NT2/D1 (cell line): ENCODE measurements around the gene SV2B.
"Not testable (repeated sequence)": the region's sequence is repeated elsewhere in the genome, so short reads cannot be mapped to it uniquely, and the experiment has no call there.

Source experiments
- DNase-seq: peaks from one replicate; pipeline ENCODE4 v3.0.0-alpha.2; 2011; ENCODE audit warnings: low read depth, low spot score
- H3K27me3 ChIP-seq: 2 replicates; pipeline ENCODE4 v1.6.0; 2011; ENCODE audit warnings: mild to moderate bottlenecking; ENCODE audit not compliant: insufficient read length, insufficient read depth
- H3K36me3 ChIP-seq: 2 replicates; pipeline ENCODE4 v1.6.1; 2011; ENCODE audit warnings: mild to moderate bottlenecking, low read length, mixed read lengths; ENCODE audit not compliant: insufficient read depth, insufficient read length
- H3K4me1 ChIP-seq: 2 replicates; pipeline ENCODE4 v1.5.1; 2011; ENCODE audit not compliant: insufficient read depth, insufficient read length
- H3K4me3 ChIP-seq: 2 replicates; pipeline ENCODE4 v1.5.1; 2011; ENCODE audit warnings: low read depth; ENCODE audit not compliant: insufficient read length
- H3K9ac ChIP-seq: 2 replicates; pipeline ENCODE4 v1.6.0; 2011; ENCODE audit warnings: low read depth; ENCODE audit not compliant: insufficient read length
- H3K9me3 ChIP-seq: 2 replicates; pipeline ENCODE4 v1.5.1; 2011; ENCODE audit warnings: mild to moderate bottlenecking, low read length; ENCODE audit not compliant: insufficient read depth
- SUZ12 ChIP-seq: IDR thresholded peaks from 2 replicates; pipeline ENCODE4 v1.6.1; 2011; ENCODE audit not compliant: insufficient read length, insufficient read depth; ENCODE audit errors: extremely low read depth
- YY1 ChIP-seq: IDR thresholded peaks from 2 replicates; pipeline ENCODE4 v1.6.1; 2011; ENCODE audit not compliant: insufficient read length, insufficient read depth
- ZNF274 ChIP-seq: IDR thresholded peaks from 2 replicates; pipeline ENCODE4 v1.6.1; 2011; ENCODE audit warnings: mild to moderate bottlenecking, low read depth, low read length

Gene SV2B

GRCh38 chr15:91077029-91077428 lies 23.0 kb upstream of the SV2B start:
- no peaks in the 10 kb centered on the region for H3K36me3 ChIP-seq

GRCh38 chr15:91093866-91094265 lies 6.2 kb upstream of the SV2B start:
- not testable (repeated sequence) for H3K4me1 ChIP-seq, H3K9ac ChIP-seq, DNase-seq, H3K36me3 ChIP-seq, H3K9me3 ChIP-seq, H3K4me3 ChIP-seq
- H3K27me3 ChIP-seq: peaks cover 16% of the 10 kb centered on the region

More at GRCh38 chr15:91077029-91077428, 23.0 kb upstream of the SV2B start:
- DNase-seq: no peak
- H3K9ac ChIP-seq: no peak overlapping the region
- no peaks in the 10 kb centered on the region for H3K4me1 ChIP-seq
- no peak overlapping the region for H3K4me3 ChIP-seq
- peaks cover 9% of the 10 kb centered on the region for H3K27me3 ChIP-seq
- no peak for TF ChIP-seq YY1
- no peak for TF ChIP-seq SUZ12
- TF ChIP-seq ZNF274: no peak
- no peaks in the 10 kb centered on the region for H3K9me3 ChIP-seq

GRCh38 chr15:91098451-91098850 lies 1.6 kb upstream of the SV2B start:
- DNase-seq: no peak
- H3K4me1 ChIP-seq: peaks cover 7% of the 10 kb centered on the region
- peaks cover 61% of the 10 kb centered on the region for H3K27me3 ChIP-seq
- H3K9me3 ChIP-seq: no peaks in the 10 kb centered on the region
- H3K9ac ChIP-seq: no peak overlapping the region
- no peak for TF ChIP-seq ZNF274
- no peak for TF ChIP-seq YY1
- TF ChIP-seq SUZ12: no peak
- H3K4me3 ChIP-seq: no peak overlapping the region
- no peaks in the 10 kb centered on the region for H3K36me3 ChIP-seq

- Histone ChIP-seq H3K9ac (peak overlapping the region; percentile 51), H3K36me3 (no peaks in the 10 kb centered on the region), H3K4me3 (peak overlapping the region; percentile 55), H3K4me1 (peaks cover 7% of the 10 kb centered on the region), H3K9me3 (no peaks in the 10 kb centered on the region), H3K27me3 (peaks cover 67% of the 10 kb centered on the region)
- TF ChIP-seq ZNF274 (no peak), SUZ12 (no peak), YY1 (no peak)
- no peak for DNase-seq
These were observed 452 bp upstream of the SV2B start for GRCh38 chr15:91099616-91099994.

GRCh38 chr15:91100814-91101607 lies 954 bp downstream of the SV2B start:
- H3K36me3 ChIP-seq: no peaks in the 10 kb centered on the region
- no peaks in the 10 kb centered on the region for H3K9me3 ChIP-seq
- TF ChIP-seq YY1: no peak
- peak; percentile 53 for TF ChIP-seq SUZ12
- peaks cover 7% of the 10 kb centered on the region for H3K4me1 ChIP-seq
- no peak for DNase-seq
- no peak overlapping the region for H3K9ac ChIP-seq
- H3K4me3 ChIP-seq: peak overlapping the region; percentile 55
- peaks cover 72% of the 10 kb centered on the region for H3K27me3 ChIP-seq

- DNase-seq: no peak
- Histone ChIP-seq H3K4me1 (peaks cover 7% of the 10 kb centered on the region), H3K4me3 (no peak overlapping the region), H3K9me3 (no peaks in the 10 kb centered on the region), H3K27me3 (peaks cover 72% of the 10 kb centered on the region), H3K36me3 (no peaks in the 10 kb centered on the region), H3K9ac (no peak overlapping the region)
- TF ChIP-seq ZNF274 (no peak), YY1 (no peak), SUZ12 (no peak)
These were observed 1.5 kb downstream of the SV2B start for GRCh38 chr15:91101608-91101920.

GRCh38 chr15:91102546-91103330 lies 2.7 kb downstream of the SV2B start:
- Histone ChIP-seq H3K4me1 (peaks cover 7% of the 10 kb centered on the region), H3K4me3 (no peak overlapping the region), H3K27me3 (peaks cover 67% of the 10 kb centered on the region), H3K9me3 (no peaks in the 10 kb centered on the region), H3K36me3 (no peaks in the 10 kb centered on the region), H3K9ac (no peak overlapping the region)
- TF ChIP-seq SUZ12: no peak
- TF ChIP-seq ZNF274: no peak
- no peak for TF ChIP-seq YY1
- DNase-seq: no peak
